ENCODE data around the gene MANBA.
A peak's percentile ranks its signal among the peaks of the same experiment; 100 is the strongest.

The MANBA gene

GRCh38 chr4:102678107-102678506 lies 82.7 kb downstream of the MANBA start:
- no peak for DNase-seq (ENCODE audit: low read depth)

GRCh38 chr4:102675141-102675540 lies 85.6 kb downstream of the MANBA start:
- no peak for DNase-seq (ENCODE audit: low read depth)

GRCh38 chr4:102667001-102667400 lies 93.8 kb downstream of the MANBA start:
- no peak for DNase-seq (ENCODE audit: low read depth)

- no peak for DNase-seq (ENCODE audit: low read depth)
These were observed 95.2 kb downstream of the MANBA start for GRCh38 chr4:102665527-102665926.

GRCh38 chr4:102663073-102663472 lies 97.7 kb downstream of the MANBA start:
- no peak for DNase-seq (ENCODE audit: low read depth)

GRCh38 chr4:102657206-102657605 lies 103.6 kb downstream of the MANBA start:
- no peak for DNase-seq (ENCODE audit: low read depth)

- no peak for DNase-seq (ENCODE audit: low read depth)
These were observed 113.7 kb downstream of the MANBA start for GRCh38 chr4:102647117-102647516.

- no peak for DNase-seq (ENCODE audit: low read depth)
These were observed 118.0 kb downstream of the MANBA start for GRCh38 chr4:102642631-102643298.

GRCh38 chr4:102641793-102642192 lies 119.0 kb downstream of the MANBA start:
- no peak for DNase-seq (ENCODE audit: low read depth)

- DNase-seq (ENCODE audit: low read depth): no peak
These were observed 120.1 kb downstream of the MANBA start for GRCh38 chr4:102640669-102641068.

GRCh38 chr4:102639598-102639997 lies 121.2 kb downstream of the MANBA start:
- no peak for DNase-seq (ENCODE audit: low read depth)

GRCh38 chr4:102638621-102639020 lies 122.1 kb downstream of the MANBA start:
- DNase-seq (ENCODE audit: low read depth): no peak

- no peak for DNase-seq (ENCODE audit: low read depth)
These were observed 123.4 kb downstream of the MANBA start for GRCh38 chr4:102637391-102637790.

- no peak for DNase-seq (ENCODE audit: low read depth)
These were observed 127.7 kb downstream of the MANBA start for GRCh38 chr4:102633100-102633499.

- no peak for DNase-seq (ENCODE audit: low read depth)
These were observed 128.3 kb downstream of the MANBA start for GRCh38 chr4:102632241-102633065.

GRCh38 chr4:102631616-102632015 lies 129.2 kb downstream of the MANBA start:
- no peak for DNase-seq (ENCODE audit: low read depth)

GRCh38 chr4:102629673-102630072 lies 131.1 kb downstream of the MANBA start:
- DNase-seq (ENCODE audit: low read depth): no peak

- peak; percentile 65 for DNase-seq (ENCODE audit: low read depth)
These were observed 132.8 kb downstream of the MANBA start for GRCh38 chr4:102627831-102628523.

GRCh38 chr4:102625232-102625930 lies 135.4 kb downstream of the MANBA start:
- DNase-seq (ENCODE audit: low read depth): no peak

- DNase-seq (ENCODE audit: low read depth): no peak
These were observed 136.3 kb downstream of the MANBA start for GRCh38 chr4:102624505-102624904.

- no peak for DNase-seq (ENCODE audit: low read depth)
These were observed 137.1 kb downstream of the MANBA start for GRCh38 chr4:102623622-102624021.
